Mesenteric fat pad (tissue), 1 donor: ENCODE data around the gene RHBDF2. TPM values are rescaled to one million over a fixed set of nuclear protein-coding genes. Genes with fewer than 3 reads are reported as not detected.

ENCODE experiments used
- DNase-seq: peaks from one replicate; pipeline ENCODE4 v3.0.0-alpha.2; 2020; ENCODE audit warnings: low spot score
- long read RNA-seq: library from polyadenylated mRNA; unstranded; transcript quantifications from one replicate; pipeline ENCODE4 v2.0.0, GENCODE V29; 2020
- total RNA-seq: library from RNA; stranded (reverse); fragmentation: NEBNext Ultra II Directional; extraction: Animal tissue kit (Norgen Biotek cat#: 25700); gene quantifications from one replicate; pipeline ENCODE4 v1.2.1, GENCODE V29; 2021
- donor health status: DM: yes; HTN: yes; CAD: no.

RHBDF2 gene
- 52.7 TPM for total RNA-seq
- long read RNA-seq, partial matches to known transcripts: 28 of 39 reads
- long read RNA-seq, other reads (novel, unspliced or antisense): 10 of 39 reads

DNA sequence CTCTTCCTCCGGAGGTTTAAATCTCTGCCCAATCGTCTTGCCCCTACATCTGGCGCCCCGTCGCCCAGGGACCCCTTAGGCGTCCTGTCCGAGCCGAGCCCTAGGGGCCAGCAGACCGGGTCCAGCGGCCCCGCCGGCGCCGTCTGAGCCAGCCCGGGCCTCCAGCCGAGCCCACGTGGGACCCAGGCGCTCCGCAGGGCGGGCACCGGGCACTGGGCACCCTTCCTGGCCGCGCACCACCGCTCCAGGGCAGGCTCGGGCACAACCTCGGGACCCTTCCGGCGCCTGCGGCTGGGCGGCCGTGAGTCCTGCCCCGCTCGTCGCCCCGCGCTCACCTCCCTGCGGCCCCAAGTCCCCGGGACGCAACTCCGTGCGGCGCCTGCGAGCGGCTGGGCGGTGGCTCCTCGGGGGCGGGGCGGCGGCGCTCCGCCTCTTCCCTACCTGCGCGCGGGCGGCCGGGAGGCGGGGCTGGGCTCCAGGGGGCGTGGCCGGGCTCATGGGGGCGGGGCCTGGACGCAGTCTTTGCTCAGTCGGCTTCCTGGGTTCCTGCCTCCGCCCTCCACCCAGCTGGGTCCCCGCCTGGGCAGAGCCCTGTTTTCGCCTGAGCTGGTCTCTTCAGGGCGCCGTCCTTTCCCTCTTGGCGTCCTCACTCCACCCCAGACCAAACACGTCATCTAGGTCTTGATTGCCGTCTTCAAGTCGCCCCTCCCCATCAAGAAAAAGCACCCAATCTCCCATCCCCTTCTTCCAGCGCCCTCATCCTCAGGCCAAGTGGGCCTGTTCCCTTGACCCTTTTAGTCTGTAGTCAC, at the start of gene RHBDF2:
RHBDF2 (minus strand) TSS at position 406 of the 809 bp plus-strand sequence. CDS start 19,899 bp downstream, outside the sequence.
- DNase-seq: peak; percentile 97

- no peak for DNase-seq
Measured at GRCh38 chr17:76549539-76549938, 48.3 kb upstream of the RHBDF2 start.

GRCh38 chr17:76549215-76549518, 47.9 kb upstream of the RHBDF2 start:
- no peak for DNase-seq

DNA sequence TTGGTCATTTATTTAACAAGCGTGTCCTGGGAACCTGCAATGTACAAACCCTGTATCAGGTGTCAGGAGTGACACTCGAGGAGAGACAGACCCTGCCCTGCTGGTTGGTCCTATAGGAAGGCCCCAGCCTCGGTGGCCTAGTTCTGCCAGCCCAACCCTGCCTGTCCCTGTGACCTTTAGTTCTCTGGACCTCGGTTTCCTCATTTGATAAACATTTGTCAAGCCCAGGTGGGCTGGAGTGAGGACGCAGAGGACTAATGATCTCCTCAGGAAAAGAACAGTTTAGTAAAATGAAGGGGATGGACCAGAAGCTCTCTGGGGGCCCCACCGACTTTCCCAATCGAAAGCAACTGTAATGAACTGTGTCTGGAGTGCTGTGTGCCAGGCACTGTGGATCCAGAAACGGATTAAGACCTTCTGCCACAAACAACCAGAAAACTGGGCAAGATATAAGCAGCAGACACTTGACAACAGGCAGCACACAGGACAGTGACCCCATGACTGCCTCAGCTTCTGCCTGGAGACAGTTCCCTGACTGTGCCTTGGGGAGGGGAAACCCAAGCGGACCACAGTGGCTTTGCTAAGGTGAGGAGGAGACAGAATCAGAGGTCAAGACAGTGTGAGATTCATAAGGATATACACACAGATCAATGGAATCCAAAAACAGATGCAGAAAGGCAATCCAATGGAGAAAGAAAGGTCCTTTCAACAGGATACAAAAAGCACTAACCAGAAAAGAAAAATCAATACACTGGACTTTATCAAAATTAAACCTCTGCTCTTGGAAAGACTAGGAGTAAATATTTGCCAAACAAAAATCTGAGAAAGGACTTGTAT, 47.4 kb upstream of the RHBDF2 start:
- DNase-seq: no peak

DNA sequence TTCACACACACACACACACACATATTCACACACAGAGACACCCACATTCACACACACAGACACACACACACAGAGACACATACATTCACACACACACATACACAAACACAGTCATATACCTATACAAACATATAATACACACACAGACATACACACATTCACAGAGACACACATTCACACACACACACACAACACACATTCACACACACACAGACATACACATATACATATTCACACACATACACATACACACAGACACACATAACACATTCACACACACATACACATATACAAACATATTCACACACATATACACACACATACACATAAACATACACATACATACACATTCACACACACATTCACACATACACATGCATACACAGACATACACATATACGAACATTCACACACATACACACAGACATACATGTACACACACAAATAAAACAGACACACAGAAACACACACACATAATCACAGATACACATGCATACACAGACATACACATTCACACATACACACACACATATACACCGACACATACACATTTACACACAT, 46.5 kb upstream of the RHBDF2 start:
- no peak for DNase-seq

DNA sequence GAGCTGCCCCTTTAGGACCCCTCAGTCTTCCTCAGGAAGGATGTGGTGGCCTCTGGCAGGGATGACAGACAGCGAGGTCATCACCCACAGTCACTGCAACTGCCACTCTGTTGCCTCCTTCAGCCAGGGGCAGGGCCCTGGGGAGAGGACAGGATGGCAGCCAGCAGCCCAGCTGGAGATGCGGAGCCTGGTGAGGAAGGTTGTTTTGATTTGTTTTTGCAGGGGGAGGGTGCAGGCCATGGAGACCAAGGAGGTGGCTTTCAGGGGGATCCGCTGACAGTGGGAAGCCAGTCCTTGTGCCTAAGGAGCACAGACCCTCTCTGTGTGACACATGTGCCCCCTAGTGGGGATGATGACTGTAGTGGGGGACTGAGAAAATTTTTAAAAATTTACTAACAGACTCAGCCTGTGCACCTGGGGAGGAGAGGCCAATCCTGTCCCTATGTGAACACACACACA, 46.0 kb upstream of the RHBDF2 start:
- DNase-seq: no peak

DNA sequence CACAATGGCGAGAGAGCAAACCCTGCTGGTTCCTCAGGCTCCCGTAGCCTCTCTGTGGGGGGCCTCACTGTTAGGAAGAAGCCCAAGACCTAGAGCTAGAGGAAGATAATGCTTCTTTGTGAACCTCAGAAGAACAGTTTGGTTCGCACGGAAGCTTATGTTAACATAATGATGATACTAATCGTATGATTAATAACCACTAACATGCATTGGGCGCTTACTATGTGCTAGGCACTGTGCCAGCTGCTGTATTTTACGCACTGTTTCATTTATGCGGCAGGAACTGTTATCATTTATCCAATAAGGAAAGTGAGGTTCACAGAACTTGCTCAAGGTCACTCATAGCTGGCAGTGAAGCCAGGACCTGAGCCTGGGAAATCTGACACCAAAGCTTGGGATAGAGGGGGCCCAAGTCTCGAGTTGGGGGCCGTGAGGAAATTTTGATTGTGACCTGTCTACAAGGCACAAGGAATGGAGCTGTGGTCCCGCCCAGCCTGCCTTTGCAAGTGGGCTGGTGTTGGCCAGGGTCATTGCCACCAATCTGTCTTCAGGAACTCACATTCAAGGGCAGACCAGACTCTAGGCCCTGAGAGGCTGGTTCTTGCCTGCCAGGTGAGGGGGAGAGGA, 45.4 kb upstream of the RHBDF2 start:
- DNase-seq: no peak

- no peak for DNase-seq
Measured at GRCh38 chr17:76545918-76546555, 44.8 kb upstream of the RHBDF2 start.

DNA sequence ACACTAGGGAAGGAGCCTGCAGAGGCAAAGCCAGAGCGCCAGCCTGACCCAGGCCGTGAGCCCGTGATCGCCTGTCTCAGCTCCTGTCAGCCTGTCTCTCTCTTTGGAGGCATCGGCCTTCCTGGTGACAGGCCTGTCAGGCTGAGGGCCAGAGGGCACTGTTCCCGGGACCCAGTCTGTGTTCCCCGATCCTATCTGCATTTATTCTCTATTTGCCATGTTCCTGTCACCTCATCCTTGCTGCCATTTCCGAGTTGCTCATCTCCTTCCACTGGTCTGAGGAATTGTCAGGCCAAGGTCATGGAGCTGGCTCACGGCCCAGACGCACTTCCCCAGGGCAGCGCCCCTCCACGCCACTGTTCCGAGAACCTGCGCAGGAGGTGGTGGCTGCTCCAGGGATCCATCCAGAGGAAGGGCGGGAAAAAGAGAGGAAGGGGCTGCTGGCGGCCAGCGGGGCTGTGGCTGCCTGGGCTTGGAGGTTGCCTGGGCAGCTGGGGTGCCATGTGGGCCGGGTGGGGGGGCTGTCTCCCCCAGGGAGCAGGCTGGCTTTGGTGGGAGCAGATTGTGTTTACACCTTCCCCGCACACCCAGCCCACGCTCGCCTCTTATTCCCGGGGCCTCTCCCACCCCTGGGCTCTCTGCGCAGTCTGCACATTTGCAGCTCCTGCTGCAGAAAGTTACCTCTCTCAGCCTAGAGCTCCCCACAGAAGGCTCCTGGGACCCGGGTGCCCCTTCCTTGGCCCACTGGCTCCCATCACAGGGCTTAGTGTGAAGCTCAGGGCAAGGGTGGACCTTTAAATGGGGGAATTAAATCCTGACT, 43.5 kb upstream of the RHBDF2 start:
- DNase-seq: no peak

- DNase-seq: no peak
Measured at GRCh38 chr17:76543826-76544545, 42.8 kb upstream of the RHBDF2 start.

DNA sequence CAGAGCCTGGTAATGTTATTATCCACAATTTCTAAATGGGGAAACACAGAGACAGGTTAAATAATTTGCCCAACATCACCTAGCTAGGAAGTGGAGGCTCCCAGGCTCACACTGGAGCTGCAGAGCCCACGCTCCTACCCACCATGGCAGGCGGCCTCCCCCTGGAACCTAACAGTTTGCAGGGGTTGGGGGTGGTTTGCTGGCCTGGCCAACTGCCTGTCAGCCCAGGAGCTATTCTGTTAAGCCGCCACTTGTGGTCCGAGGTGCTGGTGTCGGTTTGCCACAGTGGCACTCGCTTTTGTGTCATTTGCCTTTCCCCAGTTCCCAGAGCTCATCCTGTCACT, 42.2 kb upstream of the RHBDF2 start:
- no peak for DNase-seq

GRCh38 chr17:76542984-76543383, 41.8 kb upstream of the RHBDF2 start:
- no peak for DNase-seq

DNA sequence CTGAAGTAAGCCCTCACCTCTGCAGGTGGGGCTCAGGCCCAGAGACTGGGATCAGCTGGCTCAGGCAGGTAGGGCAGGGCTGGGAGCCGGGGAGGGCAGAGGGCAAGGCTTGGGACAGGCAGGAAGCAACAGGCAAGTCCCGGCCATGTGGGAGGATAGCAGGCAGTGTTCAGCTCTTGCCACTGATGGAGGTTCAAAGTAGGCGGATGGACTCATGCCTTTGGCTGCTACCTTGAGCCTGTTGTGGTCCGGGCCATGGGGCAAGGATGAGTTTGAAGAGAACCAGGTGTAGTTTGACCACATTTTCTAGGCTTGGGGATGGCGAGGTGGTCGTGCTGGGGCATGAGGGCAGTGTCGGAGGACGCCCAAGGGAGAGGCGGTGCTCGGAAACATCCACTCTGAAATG, 41.3 kb upstream of the RHBDF2 start:
- DNase-seq: no peak

- no peak for DNase-seq
Measured at GRCh38 chr17:76541739-76542454, 40.7 kb upstream of the RHBDF2 start.

GRCh38 chr17:76540381-76541300, 39.4 kb upstream of the RHBDF2 start:
- no peak for DNase-seq

GRCh38 chr17:76539631-76540271, 38.5 kb upstream of the RHBDF2 start, which contains the start of gene PRCD:
Gene PRCD (plus strand): TSS chr17:76540044. CDS start chr17:76540142, 98 bp downstream.
- no peak for DNase-seq

GRCh38 chr17:76538941-76539570, 37.8 kb upstream of the RHBDF2 start:
- DNase-seq: no peak
